GM19023 (cell line): Measurements from ENCODE around the gene LYRM2.

Experiments
- ATAC-seq: cut with Tn5 transposase; IDR thresholded peaks from one replicate; pipeline ENCODE4 v1.9.1; 2021; ENCODE audit warnings: mild to moderate bottlenecking, moderate library complexity; ENCODE audit not compliant: unreplicated experiment

Gene LYRM2

GRCh38 chr6:89638320-89639195 is at the start of gene LYRM2:
Gene LYRM2, minus strand, starts transcription at chr6:89638747. Its CDS starts 31 bp downstream, at chr6:89638716.
- peak; percentile 99 for ATAC-seq

- no peak for ATAC-seq
These were observed 49.8 kb upstream of the LYRM2 start for GRCh38 chr6:89688328-89688727.

GRCh38 chr6:89685311-89685710 is 46.8 kb upstream of the LYRM2 start:
- ATAC-seq, result no peak

- ATAC-seq, result no peak
These were observed 44.4 kb upstream of the LYRM2 start for GRCh38 chr6:89682991-89683390.

GRCh38 chr6:89681983-89682564 is 43.5 kb upstream of the LYRM2 start:
- ATAC-seq, result no peak

GRCh38 chr6:89680551-89680950 is 42.0 kb upstream of the LYRM2 start:
- ATAC-seq, result no peak

GRCh38 chr6:89680150-89680549 is 41.6 kb upstream of the LYRM2 start:
- no peak for ATAC-seq

- ATAC-seq, result no peak
These were observed 40.9 kb upstream of the LYRM2 start for GRCh38 chr6:89679215-89680120.

GRCh38 chr6:89678531-89678930 is 40.0 kb upstream of the LYRM2 start:
- ATAC-seq, result no peak

GRCh38 chr6:89675949-89676748 is 37.6 kb upstream of the LYRM2 start:
- no peak for ATAC-seq

GRCh38 chr6:89670935-89671565 is 32.5 kb upstream of the LYRM2 start:
- no peak for ATAC-seq

- ATAC-seq, result no peak
These were observed 30.5 kb upstream of the LYRM2 start for GRCh38 chr6:89669002-89669401.

- no peak for ATAC-seq
These were observed 29.5 kb upstream of the LYRM2 start for GRCh38 chr6:89667872-89668556.

GRCh38 chr6:89662659-89663223 is 24.2 kb upstream of the LYRM2 start:
- ATAC-seq, result no peak

GRCh38 chr6:89661559-89661958 is 23.0 kb upstream of the LYRM2 start:
- ATAC-seq, result no peak

GRCh38 chr6:89660981-89661380 is 22.4 kb upstream of the LYRM2 start:
- ATAC-seq, result no peak

- no peak for ATAC-seq
These were observed 19.1 kb upstream of the LYRM2 start for GRCh38 chr6:89657445-89658158.

GRCh38 chr6:89655122-89655521 is 16.6 kb upstream of the LYRM2 start:
- no peak for ATAC-seq

GRCh38 chr6:89650579-89650978 is 12.0 kb upstream of the LYRM2 start:
- ATAC-seq, result no peak
